UCSD-AML1 (cell line): ENCODE results near the gene IFNL4.

ENCODE experiments used
- DNase-seq: peaks from one replicate; lab custom pipeline; 2025; ENCODE audit not compliant: unreplicated experiment; lab: John Stamatoyannopoulos, UW

IFNL4 gene

DNA sequence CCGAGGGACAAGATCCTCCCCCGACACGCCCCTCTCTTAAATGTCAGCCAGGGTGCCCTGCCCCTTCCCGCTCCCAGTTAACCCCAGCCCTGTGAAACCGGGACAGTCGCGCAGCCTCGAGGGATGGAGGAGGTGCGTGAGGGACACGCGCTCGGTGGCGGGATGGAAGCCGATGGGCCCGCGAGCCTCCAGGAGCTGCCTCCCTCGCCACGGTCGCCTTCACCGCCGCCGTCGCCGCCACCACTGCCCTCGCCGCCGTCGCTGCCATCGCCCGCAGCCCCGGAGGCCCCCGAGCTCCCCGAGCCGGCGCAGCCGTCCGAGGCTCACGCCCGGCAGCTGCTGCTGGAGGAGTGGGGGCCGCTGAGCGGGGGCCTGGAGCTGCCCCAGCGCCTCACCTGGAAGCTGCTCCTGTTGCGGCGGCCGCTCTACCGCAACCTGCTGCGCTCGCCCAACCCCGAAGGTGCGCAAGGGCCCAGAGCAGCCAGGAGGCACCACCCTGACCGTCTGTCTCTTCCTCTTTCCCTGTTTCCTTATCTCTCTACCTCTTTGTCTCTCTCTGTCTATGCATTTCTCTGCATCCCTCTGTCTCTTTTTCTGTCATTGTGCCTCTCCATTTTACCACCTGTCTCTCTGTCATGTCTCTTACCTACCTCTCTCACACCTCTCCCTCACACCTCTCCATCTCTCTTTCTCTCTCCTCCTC is 51.6 kb downstream of the IFNL4 start, which contains the start of gene NCCRP1:
NCCRP1 (plus strand) TSS at position 105 of the 703 bp plus-strand sequence; CDS start at position 124, 19 bp downstream.
- no peak for DNase-seq

DNA sequence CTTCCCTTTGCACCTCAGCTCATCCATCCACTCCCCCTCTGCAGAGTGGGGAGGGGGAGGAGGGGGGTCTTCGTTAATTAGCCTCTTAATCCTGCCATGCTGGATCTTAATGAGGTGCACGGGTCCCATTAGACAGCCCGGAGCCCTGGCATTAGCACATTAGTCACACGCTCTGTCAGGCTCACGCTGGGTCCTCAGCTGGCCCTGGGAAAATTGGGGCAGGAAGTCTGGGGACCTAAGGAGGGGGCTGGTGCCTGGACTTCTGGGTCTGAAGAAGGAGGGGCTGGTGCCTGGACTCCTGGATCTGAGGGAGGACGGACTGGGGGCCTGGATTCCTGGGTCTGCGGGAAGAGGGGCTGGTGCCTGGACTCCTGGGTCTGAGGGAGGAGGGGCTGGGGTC is 52.3 kb downstream of the IFNL4 start:
- DNase-seq = no peak
